Measurements from ENCODE around the gene SHISAL1. TPM values are rescaled to one million over a fixed set of nuclear protein-coding genes. Genes with fewer than 3 reads are reported as not detected.

Gene SHISAL1
- total RNA-seq, 1 experiment from 2014 or later, result not detected

DNA sequence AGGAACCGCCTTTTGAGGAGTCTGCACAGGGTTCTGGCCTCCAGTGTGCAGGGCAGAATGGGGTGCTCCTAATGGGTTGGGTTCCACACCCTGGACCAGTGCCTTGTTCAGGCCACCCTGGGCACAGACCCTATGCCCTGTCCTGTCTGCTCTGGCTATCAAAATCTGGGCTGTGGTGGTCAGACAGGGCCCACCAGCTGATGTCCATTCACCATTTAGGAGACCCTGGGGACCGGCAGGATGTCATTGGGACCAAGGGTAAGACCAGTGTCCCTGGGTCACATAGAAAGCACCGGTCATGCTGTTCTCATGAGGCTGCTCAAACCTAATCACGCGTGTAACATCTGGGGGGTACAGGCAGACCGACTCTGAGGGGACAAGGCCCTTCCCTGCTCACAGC, 94.7 kb downstream of the SHISAL1 start:
- Mint-ChIP-seq H3K27me3 (ENCODE audit: unreplicated experiment) (peaks cover 52% of the 10 kb centered on the region), H3K27ac (ENCODE audit: unreplicated experiment) (no peak overlapping the region), H3K4me3 (ENCODE audit: low read depth, unreplicated experiment) (no peak overlapping the region), H3K36me3 (ENCODE audit: insufficient read depth, unreplicated experiment) (no peaks in the 10 kb centered on the region), H3K4me1 (ENCODE audit: low read depth, unreplicated experiment) (no peaks in the 10 kb centered on the region), H3K9me3 (ENCODE audit: low read depth, unreplicated experiment) (no peaks in the 10 kb centered on the region)
- BruUV-seq (replicated peaks), result no TSS peak
- TF ChIP-seq, protein P1, sequence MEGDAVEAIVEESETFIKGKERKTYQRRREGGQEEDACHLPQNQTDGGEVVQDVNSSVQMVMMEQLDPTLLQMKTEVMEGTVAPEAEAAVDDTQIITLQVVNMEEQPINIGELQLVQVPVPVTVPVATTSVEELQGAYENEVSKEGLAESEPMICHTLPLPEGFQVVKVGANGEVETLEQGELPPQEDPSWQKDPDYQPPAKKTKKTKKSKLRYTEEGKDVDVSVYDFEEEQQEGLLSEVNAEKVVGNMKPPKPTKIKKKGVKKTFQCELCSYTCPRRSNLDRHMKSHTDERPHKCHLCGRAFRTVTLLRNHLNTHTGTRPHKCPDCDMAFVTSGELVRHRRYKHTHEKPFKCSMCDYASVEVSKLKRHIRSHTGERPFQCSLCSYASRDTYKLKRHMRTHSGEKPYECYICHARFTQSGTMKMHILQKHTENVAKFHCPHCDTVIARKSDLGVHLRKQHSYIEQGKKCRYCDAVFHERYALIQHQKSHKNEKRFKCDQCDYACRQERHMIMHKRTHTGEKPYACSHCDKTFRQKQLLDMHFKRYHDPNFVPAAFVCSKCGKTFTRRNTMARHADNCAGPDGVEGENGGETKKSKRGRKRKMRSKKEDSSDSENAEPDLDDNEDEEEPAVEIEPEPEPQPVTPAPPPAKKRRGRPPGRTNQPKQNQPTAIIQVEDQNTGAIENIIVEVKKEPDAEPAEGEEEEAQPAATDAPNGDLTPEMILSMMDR (IDR thresholded peaks at IDR 0.05; ENCODE audit: unreplicated experiment), result no peak
- intact Hi-C loops (cut with micrococcal nuclease; ENCODE audit: unreplicated experiment), result no loop called here
- CTCF ChIA-PET, result no interaction called here
- no peak for DNase-seq

DNA sequence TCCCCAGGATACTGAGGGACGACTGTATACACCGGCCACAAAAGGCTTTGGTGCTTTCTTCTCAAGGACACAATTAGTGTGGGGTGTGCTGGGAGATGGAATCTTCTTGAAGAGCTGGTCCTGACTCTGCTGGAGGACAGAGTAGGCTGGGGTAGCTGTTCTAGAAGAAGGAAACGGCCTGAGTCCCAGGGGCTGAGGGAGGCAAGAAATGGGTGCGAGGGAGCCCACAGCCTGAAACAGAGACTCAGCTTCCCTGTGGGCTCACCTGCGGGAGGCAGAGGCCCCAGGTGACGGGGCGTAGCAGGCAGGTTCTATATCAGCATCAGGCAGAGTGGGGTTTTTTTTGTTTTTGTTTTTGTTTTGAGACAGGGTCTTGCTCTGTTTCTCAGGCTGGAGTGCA, 95.4 kb downstream of the SHISAL1 start:
- TF ChIP-seq, protein P1 (IDR thresholded peaks at IDR 0.05; ENCODE audit: unreplicated experiment), result no peak
- no peaks in the 10 kb centered on the region for H3K4me1 Mint-ChIP-seq (ENCODE audit: low read depth, unreplicated experiment)
- no peak for DNase-seq
- no peaks in the 10 kb centered on the region for H3K36me3 Mint-ChIP-seq (ENCODE audit: insufficient read depth, unreplicated experiment)
- BruUV-seq (replicated peaks), result no TSS peak
- no peaks in the 10 kb centered on the region for H3K9me3 Mint-ChIP-seq (ENCODE audit: low read depth, unreplicated experiment)
- intact Hi-C loops (cut with micrococcal nuclease; ENCODE audit: unreplicated experiment), result no loop called here
- H3K4me3 Mint-ChIP-seq (ENCODE audit: low read depth, unreplicated experiment), result no peak overlapping the region
- H3K27me3 Mint-ChIP-seq (ENCODE audit: unreplicated experiment), result peaks cover 46% of the 10 kb centered on the region
- CTCF ChIA-PET, result no interaction called here
- H3K27ac Mint-ChIP-seq (ENCODE audit: unreplicated experiment), result no peak overlapping the region

DNA sequence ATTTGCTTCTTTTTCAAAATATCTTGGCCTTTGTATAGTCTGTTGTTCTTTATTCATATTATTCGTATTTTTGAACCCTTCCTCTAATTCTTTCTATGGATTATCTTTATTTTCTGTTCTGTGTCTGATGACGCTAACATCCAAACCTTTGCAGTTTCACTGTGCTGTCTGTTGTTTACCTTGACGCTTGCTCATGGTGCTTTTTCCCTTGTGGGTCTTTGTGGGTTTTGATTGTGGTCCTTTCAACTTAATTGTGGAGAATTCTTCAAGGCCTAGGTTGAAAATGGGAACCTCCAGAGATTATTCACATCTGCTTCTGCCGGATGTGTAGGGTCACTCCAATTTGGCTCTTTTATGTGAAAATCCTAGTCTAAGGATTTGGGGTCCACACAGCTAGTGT, 97.5 kb downstream of the SHISAL1 start:
- BruUV-seq (replicated peaks), result no TSS peak
- Mint-ChIP-seq H3K27ac (ENCODE audit: unreplicated experiment) (no peak overlapping the region), H3K27me3 (ENCODE audit: unreplicated experiment) (peaks cover 50% of the 10 kb centered on the region), H3K4me1 (ENCODE audit: low read depth, unreplicated experiment) (no peaks in the 10 kb centered on the region), H3K36me3 (ENCODE audit: insufficient read depth, unreplicated experiment) (no peaks in the 10 kb centered on the region), H3K9me3 (ENCODE audit: low read depth, unreplicated experiment) (no peaks in the 10 kb centered on the region), H3K4me3 (ENCODE audit: low read depth, unreplicated experiment) (no peak overlapping the region)
- TF ChIP-seq, protein P1 (IDR thresholded peaks at IDR 0.05; ENCODE audit: unreplicated experiment), result no peak
- CTCF ChIA-PET, result interaction anchor here (0.6 kb wide), 1 partner anchor 786 kb away, joined by 3 read pairs; no protein-coding TSS in a partner anchor
- DNase-seq, result no peak
- intact Hi-C loops (cut with micrococcal nuclease; ENCODE audit: unreplicated experiment), result no loop called here

DNA sequence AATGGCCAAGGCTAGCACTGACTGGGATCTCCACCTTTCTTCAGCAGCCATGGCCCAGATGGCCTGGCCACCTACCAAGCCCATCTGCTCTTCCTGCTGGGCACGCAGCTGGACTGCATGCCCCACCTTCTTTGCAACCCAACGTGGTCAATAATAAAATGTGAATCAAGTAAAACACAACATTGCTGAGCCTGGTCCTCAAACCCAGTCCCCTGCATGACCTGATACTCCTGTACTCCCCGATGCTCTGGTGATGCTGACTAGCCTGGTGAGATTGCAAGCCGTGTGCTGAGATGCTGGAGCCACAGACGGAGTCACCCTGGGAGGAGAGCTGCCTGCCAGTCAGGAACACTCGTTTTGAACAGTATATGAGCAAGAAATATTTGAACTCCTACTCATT, 98.0 kb downstream of the SHISAL1 start:
- TF ChIP-seq, protein P1 (IDR thresholded peaks at IDR 0.05; ENCODE audit: unreplicated experiment), result no peak
- H3K27me3 Mint-ChIP-seq (ENCODE audit: unreplicated experiment), result peaks cover 50% of the 10 kb centered on the region

More for the DNA sequence above, 98.0 kb downstream of the SHISAL1 start:
- BruUV-seq (replicated peaks), result no TSS peak
- Mint-ChIP-seq H3K36me3 (ENCODE audit: insufficient read depth, unreplicated experiment) (no peaks in the 10 kb centered on the region), H3K9me3 (ENCODE audit: low read depth, unreplicated experiment) (peaks cover under 1% of the 10 kb centered on the region), H3K4me1 (ENCODE audit: low read depth, unreplicated experiment) (no peaks in the 10 kb centered on the region), H3K4me3 (ENCODE audit: low read depth, unreplicated experiment) (no peak overlapping the region), H3K27ac (ENCODE audit: unreplicated experiment) (no peak overlapping the region)
- intact Hi-C loops (cut with micrococcal nuclease; ENCODE audit: unreplicated experiment), result no loop called here
- no peak for DNase-seq
- CTCF ChIA-PET, result no interaction called here
